WI38 (cell line): ENCODE measurements around the gene IL2RA.
A peak's percentile ranks its signal among the peaks of the same experiment; 100 is the strongest.

Source experiments
- H3K4me3 ChIP-seq: 2 replicates; pipeline ENCODE4 v1.5.1; 2011; ENCODE audit warnings: low read depth, mild to moderate bottlenecking, control low read depth, low read length
- TF ChIP-seq, protein P1 (sequence below): IDR thresholded peaks from 2 replicates; pipeline ENCODE4 v1.5.1; 2012; ENCODE audit warnings: low read depth, mild to moderate bottlenecking, control low read depth, low read length

The IL2RA gene

DNA sequence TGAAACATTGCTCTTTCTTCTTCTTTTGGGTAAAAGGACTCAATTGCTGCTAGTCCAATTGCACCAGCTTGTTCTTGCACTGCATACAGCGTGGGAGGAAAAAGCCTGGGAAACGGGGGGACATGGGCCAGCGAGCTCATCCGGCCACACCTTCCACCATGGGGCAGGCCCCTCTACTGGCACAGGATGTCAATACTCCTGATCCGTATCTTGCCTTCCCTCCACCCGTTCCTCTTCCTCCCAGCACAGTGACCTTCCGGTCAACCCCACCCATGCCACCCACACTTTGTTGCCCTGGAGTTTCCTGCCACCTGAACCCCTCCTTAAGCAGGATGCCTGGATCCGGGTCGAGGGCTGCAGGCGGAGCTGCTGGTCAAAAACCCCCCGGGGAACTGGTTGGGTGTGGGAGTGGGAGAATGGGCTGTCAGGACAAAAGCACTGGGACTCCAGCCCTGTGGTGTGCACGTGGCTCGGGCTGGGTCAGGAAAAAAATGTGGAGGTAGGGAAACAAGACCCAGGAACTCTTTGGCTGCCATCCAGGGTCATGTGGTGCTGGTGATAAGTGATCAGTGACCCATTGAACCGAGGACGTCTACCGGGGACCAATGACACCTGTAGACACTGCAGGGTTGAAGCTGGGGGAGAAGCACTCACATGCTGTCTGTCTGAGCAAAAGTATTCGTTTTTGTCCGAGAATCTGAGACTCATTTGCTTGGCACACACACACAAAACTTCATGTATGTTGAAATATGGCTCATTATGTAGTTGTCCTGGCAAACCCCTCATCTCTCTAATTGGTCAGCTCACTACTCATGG lies 8.1 kb downstream of the IL2RA start:
- H3K4me3 ChIP-seq, result no peak overlapping the region
- TF ChIP-seq, protein P1, sequence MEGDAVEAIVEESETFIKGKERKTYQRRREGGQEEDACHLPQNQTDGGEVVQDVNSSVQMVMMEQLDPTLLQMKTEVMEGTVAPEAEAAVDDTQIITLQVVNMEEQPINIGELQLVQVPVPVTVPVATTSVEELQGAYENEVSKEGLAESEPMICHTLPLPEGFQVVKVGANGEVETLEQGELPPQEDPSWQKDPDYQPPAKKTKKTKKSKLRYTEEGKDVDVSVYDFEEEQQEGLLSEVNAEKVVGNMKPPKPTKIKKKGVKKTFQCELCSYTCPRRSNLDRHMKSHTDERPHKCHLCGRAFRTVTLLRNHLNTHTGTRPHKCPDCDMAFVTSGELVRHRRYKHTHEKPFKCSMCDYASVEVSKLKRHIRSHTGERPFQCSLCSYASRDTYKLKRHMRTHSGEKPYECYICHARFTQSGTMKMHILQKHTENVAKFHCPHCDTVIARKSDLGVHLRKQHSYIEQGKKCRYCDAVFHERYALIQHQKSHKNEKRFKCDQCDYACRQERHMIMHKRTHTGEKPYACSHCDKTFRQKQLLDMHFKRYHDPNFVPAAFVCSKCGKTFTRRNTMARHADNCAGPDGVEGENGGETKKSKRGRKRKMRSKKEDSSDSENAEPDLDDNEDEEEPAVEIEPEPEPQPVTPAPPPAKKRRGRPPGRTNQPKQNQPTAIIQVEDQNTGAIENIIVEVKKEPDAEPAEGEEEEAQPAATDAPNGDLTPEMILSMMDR, result no peak

DNA sequence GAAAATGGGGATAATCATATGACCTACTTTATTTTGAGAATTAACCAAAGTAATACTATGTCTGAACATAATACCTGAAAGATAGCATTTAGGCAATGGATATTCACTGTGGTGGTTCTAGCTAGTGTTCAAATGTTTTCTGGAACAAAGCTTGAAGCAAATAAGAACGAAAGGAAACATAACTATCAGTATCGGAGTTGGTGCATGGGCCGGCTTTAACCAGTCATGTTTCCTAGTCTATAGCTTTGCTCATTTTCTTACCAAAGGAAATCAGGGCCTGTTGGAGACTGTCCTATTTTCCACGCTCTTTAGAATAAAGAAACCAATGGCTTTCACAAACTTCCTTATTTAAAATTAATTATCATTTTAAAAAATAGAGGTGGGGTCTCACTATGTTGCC lies 8.9 kb downstream of the IL2RA start:
- TF ChIP-seq, protein P1, result no peak
- no peak overlapping the region for H3K4me3 ChIP-seq

DNA sequence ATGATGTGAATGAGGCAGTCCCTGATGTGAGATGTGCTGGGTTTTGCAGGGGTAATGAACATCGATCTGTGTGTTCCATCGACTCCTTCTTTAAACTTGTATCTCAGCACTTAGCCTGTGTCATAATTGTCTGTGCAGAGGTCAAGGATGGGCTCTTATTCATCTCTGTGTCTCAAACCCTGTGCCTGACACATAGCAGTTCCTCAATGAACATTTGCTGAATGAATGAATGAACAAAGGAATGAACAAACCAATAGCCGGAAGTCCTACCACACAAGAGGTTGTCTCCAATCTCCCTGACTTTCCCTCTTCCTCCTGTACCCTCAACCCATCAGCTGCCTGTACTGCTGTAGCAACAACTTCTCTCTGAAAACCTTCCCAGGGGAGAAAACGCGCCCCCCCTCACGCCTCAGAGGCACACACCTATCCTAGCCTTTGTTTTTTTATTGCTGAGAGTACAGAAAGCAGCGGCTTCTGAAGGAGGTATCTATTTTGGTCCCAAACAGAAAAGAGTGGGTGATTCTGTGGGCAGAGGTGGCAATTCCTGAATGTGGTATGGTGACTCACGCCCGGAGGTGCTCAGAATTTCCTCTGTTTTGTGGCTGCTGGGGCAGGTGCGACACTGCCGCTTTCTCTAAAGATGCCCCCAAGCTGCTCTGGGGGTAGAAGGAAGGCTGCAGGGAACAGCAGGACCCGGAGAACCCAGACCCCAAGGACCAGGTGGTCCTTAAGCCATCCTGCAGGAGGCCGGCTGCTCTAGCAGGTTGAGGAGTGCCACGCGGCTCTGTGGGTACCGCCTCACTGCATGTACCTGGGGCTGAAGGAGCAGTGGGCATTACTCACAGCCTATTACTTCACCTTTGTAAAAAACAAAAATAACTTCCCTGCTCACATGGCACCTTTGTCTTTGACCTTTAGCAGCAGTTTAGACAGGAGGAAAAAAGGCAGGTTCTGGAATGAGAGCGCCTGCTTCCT lies 9.6 kb downstream of the IL2RA start:
- TF ChIP-seq, protein P1, result no peak
- H3K4me3 ChIP-seq, result no peak overlapping the region

DNA sequence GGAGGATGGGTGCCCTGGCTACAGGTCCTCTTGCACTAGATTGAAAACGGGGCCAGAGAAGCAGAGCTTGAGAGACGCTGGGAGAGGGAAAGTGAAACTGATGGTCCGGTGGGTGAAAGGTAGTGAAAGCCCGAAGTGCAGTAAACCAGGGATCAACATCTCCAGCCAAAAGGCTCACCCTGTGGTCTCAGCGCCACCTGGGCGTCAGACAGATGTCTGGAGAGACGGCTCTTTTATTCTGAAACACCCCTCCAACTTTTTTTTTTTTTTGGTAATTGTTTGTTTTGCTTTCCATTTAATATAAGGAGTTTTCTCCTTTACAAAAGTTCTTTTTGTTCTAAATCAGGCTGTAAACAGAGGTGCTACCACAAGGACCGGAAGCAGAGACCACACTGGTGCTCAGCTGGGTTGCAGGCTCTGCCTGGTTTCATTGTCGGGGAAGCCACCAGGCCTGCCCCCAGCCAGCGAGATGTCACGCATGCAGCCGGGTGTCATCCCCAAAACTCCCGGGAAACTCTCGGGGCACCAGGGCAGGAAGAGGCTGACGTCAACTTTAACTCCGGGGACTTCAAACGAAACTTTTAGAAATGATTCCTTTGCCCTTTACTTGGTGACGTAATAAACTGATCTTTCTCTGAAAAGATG lies 11.2 kb downstream of the IL2RA start:
- TF ChIP-seq, protein P1, result no peak
- peak overlapping the region; percentile 47 for H3K4me3 ChIP-seq

DNA sequence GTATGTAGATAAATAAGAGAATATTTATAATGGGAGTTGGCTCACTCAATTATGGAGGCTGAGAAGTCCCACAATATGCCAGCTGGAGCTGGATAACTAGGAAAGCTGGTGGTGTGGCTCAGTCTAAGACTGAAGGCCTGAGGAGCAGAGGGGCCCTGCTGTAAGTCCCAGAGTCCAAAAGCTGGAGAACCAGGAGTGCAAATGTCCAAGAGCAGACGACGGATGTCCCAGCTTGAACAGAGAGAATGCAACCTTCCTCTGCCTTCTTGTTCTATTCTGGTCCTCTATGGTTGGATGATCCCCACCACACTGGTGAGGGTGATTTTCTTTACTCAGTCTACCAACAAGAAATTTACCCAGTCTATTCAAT lies 13.2 kb downstream of the IL2RA start:
- TF ChIP-seq, protein P1, result no peak
- no peak overlapping the region for H3K4me3 ChIP-seq

DNA sequence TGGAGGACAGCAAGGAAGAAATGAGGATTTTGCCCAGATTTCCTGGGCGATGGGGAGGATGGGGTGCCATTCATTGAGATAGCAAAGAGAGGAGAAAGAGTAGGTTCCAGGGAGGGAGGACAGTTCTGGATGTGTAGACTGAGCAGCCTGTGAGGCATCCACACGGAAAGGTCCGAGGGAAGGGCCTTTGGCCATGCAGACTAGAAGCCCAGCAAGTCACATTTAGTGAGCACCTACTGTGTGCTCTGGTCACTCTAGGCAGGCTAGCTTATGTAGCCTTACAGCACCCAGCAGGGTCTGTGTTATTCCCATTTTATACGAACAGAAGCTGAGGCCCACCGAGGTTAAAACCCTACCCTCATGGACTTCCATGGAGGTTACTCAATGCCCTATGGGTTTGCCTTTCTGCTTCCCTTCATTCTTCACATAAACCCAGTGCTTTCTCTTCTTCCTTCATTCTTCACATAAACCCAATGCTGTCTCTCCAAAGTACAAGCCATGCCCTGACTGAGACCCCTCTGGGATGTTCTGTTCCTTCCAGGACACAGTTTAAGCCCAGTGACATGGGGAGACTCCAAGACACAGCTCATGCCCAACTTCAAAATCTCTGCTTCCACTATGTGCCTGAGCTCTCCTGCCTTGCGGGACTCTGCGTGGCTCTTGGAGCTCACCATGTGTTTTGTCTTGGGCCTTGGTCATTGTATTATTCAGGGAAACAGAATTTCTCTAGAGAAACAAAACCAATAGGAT lies 13.7 kb downstream of the IL2RA start:
- no peak overlapping the region for H3K4me3 ChIP-seq
- TF ChIP-seq, protein P1, result no peak
